IPS-18c (cell line): Measurements from ENCODE around the gene PDCD7.
"Not testable (repeated sequence)": the region's sequence is repeated elsewhere in the genome, so short reads cannot be mapped to it uniquely, and the experiment has no call there.

Experiments
- H3K4me3 ChIP-seq: 2 replicates; pipeline ENCODE4 v1.7.0; 2013; ENCODE audit warnings: low read depth, mild to moderate bottlenecking, low read length, moderate library complexity; ENCODE audit not compliant: insufficient read depth
- H3K9me3 ChIP-seq: one replicate; pipeline ENCODE4 v1.6.1; 2013; ENCODE audit warnings: mild to moderate bottlenecking, low read length, moderate library complexity; ENCODE audit not compliant: control insufficient read depth, insufficient read depth

Gene PDCD7, protein sequence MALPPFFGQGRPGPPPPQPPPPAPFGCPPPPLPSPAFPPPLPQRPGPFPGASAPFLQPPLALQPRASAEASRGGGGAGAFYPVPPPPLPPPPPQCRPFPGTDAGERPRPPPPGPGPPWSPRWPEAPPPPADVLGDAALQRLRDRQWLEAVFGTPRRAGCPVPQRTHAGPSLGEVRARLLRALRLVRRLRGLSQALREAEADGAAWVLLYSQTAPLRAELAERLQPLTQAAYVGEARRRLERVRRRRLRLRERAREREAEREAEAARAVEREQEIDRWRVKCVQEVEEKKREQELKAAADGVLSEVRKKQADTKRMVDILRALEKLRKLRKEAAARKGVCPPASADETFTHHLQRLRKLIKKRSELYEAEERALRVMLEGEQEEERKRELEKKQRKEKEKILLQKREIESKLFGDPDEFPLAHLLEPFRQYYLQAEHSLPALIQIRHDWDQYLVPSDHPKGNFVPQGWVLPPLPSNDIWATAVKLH

DNA sequence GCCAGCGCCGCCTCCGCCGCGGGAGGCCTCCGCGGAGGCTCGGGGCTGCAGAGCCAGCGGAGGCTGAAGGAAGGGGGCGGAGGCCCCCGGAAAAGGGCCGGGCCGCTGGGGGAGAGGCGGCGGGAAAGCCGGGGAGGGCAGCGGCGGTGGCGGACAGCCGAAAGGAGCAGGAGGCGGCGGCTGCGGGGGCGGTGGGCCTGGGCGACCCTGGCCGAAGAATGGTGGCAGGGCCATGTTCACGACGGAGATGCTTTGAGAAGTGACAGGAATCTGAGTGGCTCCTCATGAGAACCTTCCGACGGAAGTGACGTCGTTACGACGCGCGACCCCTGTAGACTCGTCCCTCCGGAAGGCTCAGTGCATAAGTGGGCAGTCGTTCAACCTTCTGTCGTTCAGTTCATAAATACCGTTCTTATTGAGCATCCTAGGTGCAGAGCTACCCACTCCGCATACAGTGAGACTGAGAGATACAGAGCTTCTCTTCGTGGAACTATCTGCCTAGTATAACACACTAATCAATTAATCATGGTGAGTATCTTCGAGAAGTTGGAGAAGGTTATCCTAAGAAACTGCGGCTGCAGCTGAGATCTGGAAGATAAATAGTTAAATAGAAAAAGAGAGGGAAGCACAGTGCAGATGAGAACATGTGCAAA lies at the start of gene PDCD7:
PDCD7 (minus strand) TSS at position 261 of the 653 bp plus-strand sequence; CDS start at position 234, 27 bp downstream.
- H3K4me3 ChIP-seq: peak within 1 kb of the TSS; percentile 87
- H3K9me3 ChIP-seq: peaks cover 7% of the 10 kb centered on the region

DNA sequence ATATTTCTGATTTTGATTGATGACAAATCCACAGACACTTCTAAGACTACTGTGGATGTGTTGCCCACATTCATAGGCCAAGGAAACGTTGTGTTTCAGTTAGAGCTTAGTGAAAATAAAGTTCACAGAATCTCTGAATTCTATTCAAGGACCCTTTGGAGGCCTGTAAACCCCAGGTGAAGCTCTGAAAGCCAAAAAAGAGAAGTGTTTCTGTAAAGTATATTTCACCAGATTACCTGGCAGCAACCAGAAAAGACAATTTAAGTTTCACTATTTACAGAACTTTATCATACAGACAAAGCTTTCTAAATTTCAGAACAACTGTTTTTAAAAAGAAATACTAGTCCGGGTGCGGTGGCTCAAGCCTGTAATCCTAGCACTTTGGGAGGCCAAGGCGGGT lies 48.9 kb upstream of the PDCD7 start:
- no peaks in the 10 kb centered on the region for H3K9me3 ChIP-seq
- H3K4me3 ChIP-seq: no peak overlapping the region

DNA sequence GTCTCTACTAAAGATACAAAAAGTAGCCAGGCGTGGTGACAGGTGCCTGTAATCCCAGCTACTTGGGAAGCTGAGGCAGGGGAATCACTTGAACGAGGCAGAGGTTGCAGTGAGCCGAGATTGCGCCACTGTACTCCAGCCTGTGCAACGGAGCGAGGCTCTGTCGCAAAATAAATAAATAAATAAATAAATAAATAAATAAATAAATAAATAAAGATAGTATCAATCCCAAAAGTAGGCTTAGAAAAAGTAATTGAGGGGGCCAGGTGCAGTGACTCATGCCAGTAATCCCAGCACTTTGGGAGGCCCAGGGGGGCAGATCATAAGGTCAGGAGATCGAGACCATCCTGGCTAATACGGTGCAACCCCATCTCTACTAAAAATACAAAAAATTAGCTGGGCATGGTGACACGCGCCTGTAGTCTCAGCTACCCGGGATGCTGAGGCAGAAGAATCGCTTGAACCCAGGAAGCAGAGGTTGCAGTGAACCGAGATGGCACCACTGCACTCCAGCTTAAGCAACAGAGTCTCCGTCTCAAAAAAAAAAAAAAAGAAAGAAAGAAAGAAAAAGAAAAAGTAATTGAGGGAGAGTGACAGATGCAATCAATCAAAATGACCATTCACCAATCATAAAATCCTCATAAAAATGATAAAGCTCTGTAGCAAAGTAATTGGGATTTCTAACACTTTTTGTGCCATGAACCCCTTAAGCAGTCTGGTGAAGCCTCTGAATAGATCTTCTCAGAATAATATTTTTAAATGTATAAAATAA lies 48.2 kb upstream of the PDCD7 start:
- not testable (repeated sequence) for H3K4me3 ChIP-seq, H3K9me3 ChIP-seq

DNA sequence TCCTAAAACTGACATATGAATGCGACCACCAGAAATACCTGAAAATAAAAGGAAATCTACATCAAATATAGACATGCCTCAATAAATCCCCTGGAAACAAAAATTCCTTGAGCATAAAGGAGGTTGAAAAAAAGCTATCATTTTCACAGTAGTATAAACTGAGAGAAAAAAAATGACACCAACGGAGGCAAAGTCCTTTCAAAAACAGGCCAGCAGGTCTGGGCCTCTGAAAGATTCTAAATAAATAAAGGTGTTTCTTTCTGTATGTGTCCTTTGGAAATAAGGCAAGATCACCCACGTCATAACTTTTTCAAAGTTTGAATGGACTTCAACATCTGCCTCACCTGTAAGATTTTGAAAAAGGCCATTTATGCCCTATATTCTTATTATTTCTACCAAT lies 46.6 kb upstream of the PDCD7 start:
- Histone ChIP-seq H3K9me3 (no peaks in the 10 kb centered on the region), H3K4me3 (no peak overlapping the region)

DNA sequence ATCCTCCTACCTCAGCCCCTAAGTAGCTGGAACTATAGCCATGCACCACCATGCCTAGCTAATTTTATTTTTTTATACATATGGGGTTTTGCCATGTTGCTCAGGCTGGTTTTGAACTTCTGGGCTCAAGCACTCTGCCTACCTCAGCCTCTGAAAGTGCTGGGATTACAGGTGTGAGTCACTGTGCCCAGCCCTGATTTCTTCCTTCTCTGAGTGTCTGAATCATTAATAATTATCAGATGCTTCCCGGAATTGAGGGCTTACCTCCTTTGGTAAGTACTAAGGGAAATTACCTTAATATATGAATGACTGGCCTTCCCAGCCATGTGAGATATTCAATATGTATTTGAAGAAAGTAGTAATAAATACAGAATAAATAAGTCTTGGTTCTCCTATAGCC lies 44.3 kb upstream of the PDCD7 start:
- no peak overlapping the region for H3K4me3 ChIP-seq
- no peaks in the 10 kb centered on the region for H3K9me3 ChIP-seq

DNA sequence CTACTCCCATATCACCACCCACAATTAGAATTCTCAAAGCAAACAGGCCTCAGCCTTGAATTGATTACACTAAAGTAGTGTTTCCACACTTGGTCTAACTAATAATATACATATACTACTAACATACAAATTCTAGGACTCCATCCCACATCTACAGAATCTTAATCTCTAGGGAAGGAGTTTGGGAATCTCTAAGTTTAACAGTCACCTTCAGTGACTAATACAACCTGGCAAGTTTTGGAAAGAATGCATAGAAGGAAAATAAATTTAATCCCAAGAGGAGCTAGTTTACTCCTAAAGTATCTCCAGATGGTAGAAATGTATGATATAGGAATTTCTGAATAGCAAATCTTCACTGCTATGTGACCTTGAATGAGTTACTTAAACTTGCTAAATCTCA lies 42.4 kb upstream of the PDCD7 start:
- Histone ChIP-seq H3K4me3 (no peak overlapping the region), H3K9me3 (no peaks in the 10 kb centered on the region)

DNA sequence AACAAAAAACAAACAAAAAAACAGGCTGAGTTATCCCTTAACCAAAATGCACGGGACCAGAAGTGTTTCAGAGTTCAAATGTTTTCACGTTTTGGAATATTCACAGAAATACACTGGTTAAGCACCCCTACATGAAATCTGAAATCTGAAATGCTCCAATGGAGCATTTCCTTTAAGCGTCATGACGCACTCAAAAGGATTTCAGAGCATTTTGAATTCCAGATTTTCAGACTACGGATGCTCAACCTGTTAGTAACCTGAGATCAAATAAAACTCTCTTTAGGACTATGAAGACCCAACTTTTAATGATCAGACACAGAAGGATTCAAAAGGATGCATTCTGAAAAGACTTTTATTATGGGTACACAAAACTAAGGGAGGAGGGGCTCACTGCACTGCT lies 41.9 kb upstream of the PDCD7 start:
- H3K4me3 ChIP-seq: no peak overlapping the region
- H3K9me3 ChIP-seq: no peaks in the 10 kb centered on the region

DNA sequence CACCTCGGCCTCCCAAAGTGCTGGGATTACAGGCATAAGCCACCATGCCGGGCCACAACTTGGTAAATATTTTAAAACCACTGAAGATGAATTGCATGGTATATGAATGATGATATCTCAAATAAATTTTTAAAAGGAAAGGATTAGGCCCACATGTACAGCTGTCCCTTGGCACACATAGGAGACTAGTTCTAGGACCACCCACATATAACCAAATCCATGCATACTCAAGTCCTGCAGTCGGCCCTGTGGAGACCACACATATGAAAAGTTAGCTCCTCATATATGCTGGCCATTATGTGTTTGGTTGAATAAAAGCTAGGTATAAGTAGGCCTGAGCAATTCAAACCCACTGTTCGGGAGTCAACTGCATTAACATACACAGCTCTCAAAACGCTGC lies 40.9 kb upstream of the PDCD7 start:
- H3K4me3 ChIP-seq: no peak overlapping the region
- H3K9me3 ChIP-seq: no peaks in the 10 kb centered on the region

DNA sequence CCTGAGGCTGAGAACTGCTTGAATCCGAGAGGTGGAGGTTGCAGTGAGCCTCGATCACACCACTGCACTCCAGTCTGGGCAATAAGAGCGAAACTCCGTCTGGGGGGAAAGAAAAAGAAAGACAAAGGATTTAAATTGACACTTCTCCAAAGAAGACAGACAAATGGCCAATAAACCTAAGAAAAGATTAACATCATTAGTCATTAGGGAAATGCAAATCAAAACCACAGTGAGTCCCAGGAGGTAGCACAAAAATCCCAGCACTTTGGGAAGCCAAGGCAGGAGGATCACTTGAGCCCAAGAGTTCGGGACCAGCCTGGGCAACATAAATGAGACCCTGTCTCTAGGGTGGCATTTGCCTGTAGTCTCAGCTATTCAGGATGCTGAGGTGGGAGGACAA lies 38.9 kb upstream of the PDCD7 start:
- Histone ChIP-seq H3K4me3 (no peak overlapping the region), H3K9me3 (no peaks in the 10 kb centered on the region)

DNA sequence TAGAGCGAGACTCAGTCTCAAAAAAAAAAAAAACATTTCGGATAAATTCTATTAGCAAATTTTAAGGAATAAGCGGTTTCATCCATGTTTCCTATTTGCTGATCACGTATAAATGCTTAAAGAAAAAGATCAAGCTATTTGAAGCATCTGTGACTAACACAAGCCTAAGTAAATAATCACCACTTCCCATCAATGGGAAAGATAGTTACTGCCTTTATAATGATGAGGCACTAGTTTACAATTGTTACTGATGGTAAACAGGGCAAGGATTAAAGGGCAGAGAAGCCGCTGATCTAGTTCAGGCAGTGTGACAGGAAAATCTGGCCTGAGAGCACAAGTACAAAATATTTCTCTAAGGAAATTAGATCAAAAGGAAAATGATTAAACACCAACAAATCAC lies 37.8 kb upstream of the PDCD7 start:
- no peaks in the 10 kb centered on the region for H3K9me3 ChIP-seq

DNA sequence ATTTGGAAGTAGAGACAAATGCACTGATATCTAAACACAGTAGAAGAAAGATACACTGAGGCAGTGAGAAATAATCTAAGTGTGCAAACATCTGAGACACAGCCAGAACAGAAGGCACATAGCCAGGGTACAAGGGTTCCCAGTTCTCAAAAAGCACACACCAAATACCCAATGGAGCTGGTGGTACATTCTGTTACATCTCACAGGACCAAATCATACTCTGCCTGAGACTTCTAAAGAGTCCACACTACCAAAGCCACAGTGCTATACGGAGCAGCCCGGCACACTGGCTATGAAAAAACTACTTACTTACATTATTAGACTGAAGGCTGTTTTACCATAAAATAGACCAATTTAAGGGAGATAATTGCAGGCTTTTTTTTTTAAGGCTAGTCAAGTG lies 32.3 kb upstream of the PDCD7 start:
- H3K9me3 ChIP-seq: no peaks in the 10 kb centered on the region
- no peak overlapping the region for H3K4me3 ChIP-seq

More for the DNA sequence above, 37.8 kb upstream of the PDCD7 start:
- H3K4me3 ChIP-seq: no peak overlapping the region

DNA sequence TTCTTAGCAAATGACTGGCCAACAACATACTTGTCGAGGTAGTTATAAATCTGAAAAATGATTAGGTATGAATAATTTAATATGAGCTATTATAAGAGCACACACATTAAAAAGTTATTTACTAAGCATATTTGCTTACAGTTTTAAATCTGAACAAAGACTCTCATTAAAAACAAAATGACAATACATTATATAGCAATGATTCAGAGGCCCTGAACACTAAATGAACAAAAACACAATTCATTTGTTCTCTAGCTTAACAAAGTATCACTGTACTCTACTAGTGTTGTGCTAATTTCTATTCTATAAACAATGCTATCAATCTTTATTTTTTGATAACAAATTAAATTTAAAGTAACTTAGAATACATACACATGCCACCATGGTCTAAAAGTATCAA lies 30.5 kb upstream of the PDCD7 start:
- no peaks in the 10 kb centered on the region for H3K9me3 ChIP-seq
- no peak overlapping the region for H3K4me3 ChIP-seq

DNA sequence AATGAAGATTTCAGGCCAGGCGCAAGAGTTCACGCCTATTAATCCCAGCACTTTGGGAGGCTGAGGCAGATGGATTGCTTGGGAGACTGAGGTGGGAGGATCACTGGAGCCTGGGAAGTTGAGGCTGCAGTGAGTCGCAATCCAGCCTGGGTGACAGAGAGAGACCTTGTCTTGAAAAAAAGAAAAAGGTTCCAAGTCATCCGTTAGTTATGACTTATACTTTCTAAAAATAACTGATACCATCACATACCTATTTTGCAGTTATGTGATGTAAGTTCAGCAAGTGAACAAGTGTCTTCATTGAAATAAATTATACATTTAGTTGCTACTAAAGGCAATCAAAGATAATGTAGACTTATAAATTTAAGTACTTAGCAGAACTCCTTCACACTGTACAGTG lies 29.4 kb upstream of the PDCD7 start:
- no peaks in the 10 kb centered on the region for H3K9me3 ChIP-seq
- H3K4me3 ChIP-seq: no peak overlapping the region

DNA sequence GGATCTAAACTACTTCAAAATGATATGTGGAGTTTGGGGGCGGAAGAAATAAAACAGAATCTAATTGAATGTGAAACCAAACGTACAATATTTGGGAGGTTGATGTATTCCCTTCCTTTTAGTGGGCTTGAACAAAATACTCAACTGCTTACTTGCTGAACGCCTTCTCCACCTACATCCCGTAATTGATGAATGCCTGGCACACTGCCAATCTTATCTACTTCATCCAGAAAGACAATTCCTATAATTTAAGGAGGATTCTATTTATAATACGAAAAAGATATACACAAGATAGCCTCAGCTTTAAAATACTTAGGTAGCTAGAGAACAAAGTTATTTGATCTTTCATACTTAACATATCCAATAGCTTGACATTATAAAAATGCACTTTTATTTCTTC lies 23.1 kb upstream of the PDCD7 start:
- H3K9me3 ChIP-seq: no peaks in the 10 kb centered on the region
- H3K4me3 ChIP-seq: no peak overlapping the region

DNA sequence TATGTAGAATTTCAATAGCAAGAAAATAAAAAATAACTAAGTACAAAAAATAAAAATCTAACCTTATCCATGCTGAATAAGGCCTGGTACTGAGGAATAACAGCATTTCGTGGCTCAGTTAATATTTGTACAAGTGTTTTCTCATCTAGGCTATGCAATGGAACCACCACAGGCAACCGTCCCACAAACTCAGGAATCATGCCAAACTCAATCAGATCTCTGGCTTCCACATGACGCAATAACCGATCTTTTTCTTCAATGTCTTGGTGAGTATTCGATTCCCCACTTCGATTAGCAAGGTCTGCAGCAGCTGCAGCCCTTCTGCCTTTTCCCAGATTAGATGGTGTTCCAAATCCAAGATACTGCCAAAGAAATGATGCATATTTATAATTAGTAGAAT lies 21.1 kb upstream of the PDCD7 start:
- Histone ChIP-seq H3K9me3 (no peaks in the 10 kb centered on the region), H3K4me3 (no peak overlapping the region)

DNA sequence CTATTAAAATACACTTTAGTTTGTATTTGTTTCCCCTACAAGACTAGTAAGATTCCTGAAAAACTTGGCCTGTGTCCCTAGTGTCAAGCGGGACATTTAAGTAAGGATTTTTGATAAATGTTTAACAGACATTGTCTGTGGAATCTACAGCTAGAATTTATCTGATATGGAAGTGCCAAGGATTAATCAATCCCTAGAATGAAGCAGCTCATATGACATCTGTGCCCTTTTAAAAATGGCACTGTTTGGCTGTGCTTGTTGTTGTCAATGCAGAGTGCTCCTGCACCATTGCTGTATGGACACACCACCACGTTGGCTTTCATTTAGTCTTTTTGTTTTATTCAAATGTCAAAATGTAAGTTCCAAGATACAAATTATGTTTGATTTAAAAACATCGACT lies 14.3 kb upstream of the PDCD7 start:
- H3K9me3 ChIP-seq: no peaks in the 10 kb centered on the region
- no peak overlapping the region for H3K4me3 ChIP-seq

DNA sequence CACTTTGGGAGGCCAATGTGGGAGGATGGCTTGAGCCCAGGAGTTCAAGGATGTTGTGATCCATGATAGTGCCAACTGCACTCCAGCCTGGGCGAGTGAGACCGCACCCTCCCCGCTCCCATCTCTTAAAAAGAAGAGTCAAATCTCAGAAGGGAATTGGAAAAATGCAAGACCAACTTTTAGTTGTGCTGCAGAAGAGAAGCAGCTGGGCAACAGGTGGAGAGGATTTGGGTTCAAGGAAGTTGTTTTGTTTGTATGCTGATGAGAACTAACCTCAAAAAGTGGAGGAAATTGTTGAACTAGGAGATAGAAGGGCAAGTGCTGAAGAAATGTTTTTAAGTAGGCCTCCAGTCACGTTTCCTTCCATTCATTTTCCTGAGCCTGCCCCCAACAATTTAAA lies 12.8 kb upstream of the PDCD7 start:
- H3K9me3 ChIP-seq: no peaks in the 10 kb centered on the region
- no peak overlapping the region for H3K4me3 ChIP-seq

DNA sequence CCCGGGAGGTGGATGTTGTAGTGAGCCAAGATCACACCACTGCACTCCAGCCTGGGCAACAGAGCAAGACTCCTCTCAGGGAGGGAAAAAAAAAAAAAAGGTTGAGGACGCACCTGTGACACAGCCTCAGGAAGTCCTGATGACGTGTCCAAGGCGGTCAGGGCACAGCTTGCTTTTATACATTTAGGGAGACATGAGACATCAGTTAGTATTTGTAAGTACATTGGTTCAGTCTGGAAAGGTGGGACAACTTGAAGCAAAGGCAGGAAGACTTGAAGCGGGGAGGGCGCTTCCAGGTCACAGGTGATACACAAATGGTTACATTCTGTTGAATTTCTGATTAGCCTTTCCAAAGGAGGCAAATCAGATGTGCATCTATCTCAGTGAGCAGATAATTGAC lies 5.0 kb upstream of the PDCD7 start:
- not testable (repeated sequence) for H3K9me3 ChIP-seq, H3K4me3 ChIP-seq
